Neural cell (in vitro differentiated cells): ENCODE measurements around the gene EFCAB6.

Source experiments
- CTCF ChIP-seq: fragments of 450-650 bp; IDR thresholded peaks from 2 replicates; pipeline ENCODE4 v1.5.1; 2014; ENCODE audit warnings: antibody characterized with exemption, mild to moderate bottlenecking, moderate library complexity; ENCODE audit not compliant: poor library complexity, severe bottlenecking
- REST ChIP-seq: IDR thresholded peaks from 2 replicates; pipeline ENCODE4 v1.6.1; 2012; ENCODE audit warnings: borderline replicate concordance

GRCh38 chr22:43777286-43777685, 34.8 kb downstream of the EFCAB6 start:
- TF ChIP-seq CTCF (no peak), REST (no peak)
